Tibial artery (tissue), 4 donors: ENCODE data around the gene CDH6.

ENCODE experiments used
- DNase-seq, 2 donors: peaks; one replicate each; pipeline ENCODE4 v3.0.0-alpha.2; 2019
- H3K27ac ChIP-seq, 2 donors: fragments of 200-600 bp; sonication (generic) in 1 of 2; 1 replicate in 1 of 2; 2 replicates in 1 of 2; pipeline ENCODE4 v1.5.1; 2018 to 2019; ENCODE audit warnings: mild to moderate bottlenecking in 1 of 2
- H3K27me3 ChIP-seq, 2 donors: fragments of 200-600 bp; sonication (generic) in 1 of 2; one replicate each; pipeline versions ENCODE4 v1.5.1 to v1.6.0; 2016 to 2019
- H3K36me3 ChIP-seq, 3 donors: fragments of 200-600 bp; sonication (generic) in 2 of 3; one replicate each; pipeline ENCODE4 v1.5.1; 2016 to 2019; ENCODE audit warnings: mild to moderate bottlenecking in 2 of 3
- H3K4me1 ChIP-seq, 4 donors: fragments of 200-600 bp; sonication (generic) in 2 of 4; 1 replicate in 3 of 4; 2 replicates in 1 of 4; pipeline ENCODE4 v1.5.1; 2016 to 2019
- H3K4me3 ChIP-seq, 2 donors: fragments of 200-600 bp; sonication (generic) in 1 of 2; 1 replicate in 1 of 2; 2 replicates in 1 of 2; pipeline ENCODE4 v1.5.1; 2018 to 2019; ENCODE audit warnings: mild to moderate bottlenecking in 2 of 2
- H3K9me3 ChIP-seq, 3 donors: fragments of 200-600 bp; sonication (generic) in 1 of 3; one replicate each; pipeline ENCODE4 v1.5.1; 2016 to 2019
- CTCF ChIP-seq, 2 experiments: fragments of 200-600 bp in 1 of 2; fragments of 450-650 bp in 1 of 2; IDR thresholded peaks; one replicate each; pipeline ENCODE4 v1.5.1; 2017 to 2019; ENCODE audit warnings: antibody characterized with exemption in 2 of 2, mild to moderate bottlenecking in 1 of 2, moderate library complexity in 1 of 2
- intact Hi-C: fragments of 100-400 bp; cut with DNase I; formaldehyde crosslinking; loops from one replicate; pipeline ENCODE4 v1.15.0; 2023; ENCODE audit warnings: low total_unique reads

CDH6 gene

GRCh38 chr5:31319335-31319734, 125.8 kb downstream of the CDH6 start:
- H3K4me1 ChIP-seq: no peaks in the 10 kb centered on the region
- H3K4me3 ChIP-seq: no peak overlapping the region
- no peak for DNase-seq
- H3K36me3 ChIP-seq: peaks cover 32 to 33% (median 33%) of the 10 kb centered on the region in 3 donors
- no peak for TF ChIP-seq CTCF (IDR thresholded peaks at IDR 0.05)
- no peaks in the 10 kb centered on the region for H3K27me3 ChIP-seq
- no peak overlapping the region for H3K27ac ChIP-seq
- no peaks in the 10 kb centered on the region for H3K9me3 ChIP-seq
- intact Hi-C loops: no loop called here

- TF ChIP-seq CTCF (IDR thresholded peaks at IDR 0.05): no peak
- no peak overlapping the region for H3K27ac ChIP-seq
- peaks cover 5 to 20% (median 20%) of the 10 kb centered on the region in 3 donors for H3K36me3 ChIP-seq
- H3K9me3 ChIP-seq: no peaks in the 10 kb centered on the region
- no peaks in the 10 kb centered on the region for H3K4me1 ChIP-seq
- no peak for DNase-seq
- H3K27me3 ChIP-seq: no peaks in the 10 kb centered on the region
- intact Hi-C loops: no loop called here
- no peak overlapping the region for H3K4me3 ChIP-seq
Observed at GRCh38 chr5:31322946-31323345, 129.5 kb downstream of the CDH6 start.

- Histone ChIP-seq H3K9me3 (no peaks in the 10 kb centered on the region), H3K36me3 (peaks cover 3 to 9% (median 7%) of the 10 kb centered on the region in 3 donors), H3K4me1 (no peaks in the 10 kb centered on the region), H3K27ac (no peak overlapping the region), H3K27me3 (no peaks in the 10 kb centered on the region), H3K4me3 (no peak overlapping the region)
- intact Hi-C loops: no loop called here
- no peak for TF ChIP-seq CTCF (IDR thresholded peaks at IDR 0.05)
- DNase-seq: no peak
Observed at GRCh38 chr5:31324842-31325241, 131.4 kb downstream of the CDH6 start.

GRCh38 chr5:31328040-31328733, 134.7 kb downstream of the CDH6 start:
- Histone ChIP-seq H3K36me3 (peaks cover 0 to 3% (median 3%) of the 10 kb centered on the region in 3 donors), H3K27ac (no peak overlapping the region), H3K27me3 (no peaks in the 10 kb centered on the region), H3K4me1 (no peaks in the 10 kb centered on the region), H3K9me3 (no peaks in the 10 kb centered on the region), H3K4me3 (no peak overlapping the region)
- intact Hi-C loops: no loop called here
- no peak for TF ChIP-seq CTCF (IDR thresholded peaks at IDR 0.05)
- no peak for DNase-seq

- no peaks in the 10 kb centered on the region for H3K36me3 ChIP-seq
- no peak for DNase-seq
- TF ChIP-seq CTCF (IDR thresholded peaks at IDR 0.05): no peak
- intact Hi-C loops: no loop called here
- no peaks in the 10 kb centered on the region for H3K27me3 ChIP-seq
- H3K4me3 ChIP-seq: no peak overlapping the region
- no peak overlapping the region for H3K27ac ChIP-seq
- H3K9me3 ChIP-seq: no peaks in the 10 kb centered on the region
- H3K4me1 ChIP-seq: no peaks in the 10 kb centered on the region
Observed at GRCh38 chr5:31329715-31330114, 136.2 kb downstream of the CDH6 start.

GRCh38 chr5:31332160-31332559, 138.7 kb downstream of the CDH6 start:
- Histone ChIP-seq H3K27ac (no peak overlapping the region), H3K4me3 (no peak overlapping the region), H3K9me3 (no peaks in the 10 kb centered on the region), H3K4me1 (no peaks in the 10 kb centered on the region), H3K36me3 (no peaks in the 10 kb centered on the region), H3K27me3 (no peaks in the 10 kb centered on the region)
- no peak for DNase-seq
- TF ChIP-seq CTCF (IDR thresholded peaks at IDR 0.05): no peak
- intact Hi-C loops: no loop called here
